ENCODE data around the gene DAZAP1.

Gene DAZAP1

GRCh38 chr19:1469255-1470054, 62.1 kb downstream of the DAZAP1 start:
- no peak for TF ChIP-seq CTCF (IDR thresholded peaks at IDR 0.05; ENCODE audit: low read depth, low read length, missing control alignments)
- no peak for DNase-seq (ENCODE audit: extremely low read depth, low read depth)
- no peak overlapping the region for H3K4me3 ChIP-seq (replicated peaks; ENCODE audit: low read depth, low read length)

GRCh38 chr19:1470055-1470304, 62.6 kb downstream of the DAZAP1 start:
- TF ChIP-seq CTCF (IDR thresholded peaks at IDR 0.05; ENCODE audit: low read depth, low read length, missing control alignments) = no peak
- no peak overlapping the region for H3K4me3 ChIP-seq (replicated peaks; ENCODE audit: low read depth, low read length)
- no peak for DNase-seq (ENCODE audit: extremely low read depth, low read depth)

GRCh38 chr19:1470305-1471009, 63.1 kb downstream of the DAZAP1 start:
- no peak for TF ChIP-seq CTCF (IDR thresholded peaks at IDR 0.05; ENCODE audit: low read depth, low read length, missing control alignments)
- no peak overlapping the region for H3K4me3 ChIP-seq (replicated peaks; ENCODE audit: low read depth, low read length)
- DNase-seq (ENCODE audit: extremely low read depth, low read depth) = no peak

GRCh38 chr19:1471010-1471514, 63.7 kb downstream of the DAZAP1 start:
- no peak for DNase-seq (ENCODE audit: extremely low read depth, low read depth)
- TF ChIP-seq CTCF (IDR thresholded peaks at IDR 0.05; ENCODE audit: low read depth, low read length, missing control alignments) = no peak
- no peak overlapping the region for H3K4me3 ChIP-seq (replicated peaks; ENCODE audit: low read depth, low read length)

GRCh38 chr19:1471515-1472160, 64.3 kb downstream of the DAZAP1 start:
- H3K4me3 ChIP-seq (replicated peaks; ENCODE audit: low read depth, low read length) = no peak overlapping the region
- TF ChIP-seq CTCF (IDR thresholded peaks at IDR 0.05; ENCODE audit: low read depth, low read length, missing control alignments) = peak; percentile 21
- DNase-seq (ENCODE audit: extremely low read depth, low read depth) = no peak

- TF ChIP-seq CTCF (IDR thresholded peaks at IDR 0.05; ENCODE audit: low read depth, low read length, missing control alignments) = no peak
- no peak for DNase-seq (ENCODE audit: extremely low read depth, low read depth)
- H3K4me3 ChIP-seq (replicated peaks; ENCODE audit: low read depth, low read length) = no peak overlapping the region
These were observed 65.1 kb downstream of the DAZAP1 start for GRCh38 chr19:1472231-1473084.

Data from HFF-Myc (cell line).